ENCODE measurements around the gene TLX2. TPM values are rescaled to one million over a fixed set of nuclear protein-coding genes. Genes with fewer than 3 reads are reported as not detected.

TLX2 gene
- total RNA-seq, 4 donors from 2014 or later = not detected

DNA sequence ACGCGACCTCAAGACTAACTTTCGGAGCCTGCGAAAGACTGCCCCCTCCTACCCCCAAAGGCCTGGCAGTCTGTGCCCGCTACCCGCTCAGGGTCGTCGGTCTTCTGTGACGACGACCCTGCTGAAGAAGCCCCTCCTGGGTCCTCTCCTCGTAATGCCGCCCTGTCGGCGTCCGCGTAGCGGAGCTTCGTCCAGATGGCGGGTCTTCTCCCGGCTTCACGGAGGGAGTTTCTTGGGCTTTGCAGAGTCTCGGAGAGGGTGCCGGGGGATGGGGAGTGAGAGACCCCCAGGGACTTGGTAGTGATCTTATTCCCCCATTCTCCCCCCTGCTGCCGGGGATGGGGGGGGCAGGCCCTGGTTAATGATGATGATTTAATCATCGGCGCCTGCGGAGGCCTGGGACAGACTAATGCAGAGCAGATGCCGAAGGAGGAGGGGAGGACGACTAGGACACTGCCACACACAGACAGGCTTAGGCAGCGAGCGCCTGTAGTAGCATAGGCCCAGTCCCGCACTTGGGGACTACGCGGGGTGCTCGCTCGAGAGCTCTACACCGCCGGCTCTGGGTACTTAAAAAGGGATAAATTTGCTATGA is 6.2 kb upstream of the TLX2 start:
- peaks cover 26 to 50% (median 28%) of the 10 kb centered on the region in 3 donors for H3K4me1 ChIP-seq
- no peaks in the 10 kb centered on the region for H3K9me3 ChIP-seq
- peaks cover 5 to 56% (median 14%) of the 10 kb centered on the region in 4 donors for H3K27me3 ChIP-seq
- intact Hi-C loops (cut with DNase I) = no loop called here
- H3K27ac ChIP-seq = peak overlapping the region; percentile 96 to 99 (median 97)
- no peak for DNase-seq
- H3K36me3 ChIP-seq = peaks cover 0 to 23% (median 9%) of the 10 kb centered on the region in 3 donors
- H3K4me3 ChIP-seq = peak overlapping the region; percentile 56 to 86 (median 72)
- TF ChIP-seq, protein P1, sequence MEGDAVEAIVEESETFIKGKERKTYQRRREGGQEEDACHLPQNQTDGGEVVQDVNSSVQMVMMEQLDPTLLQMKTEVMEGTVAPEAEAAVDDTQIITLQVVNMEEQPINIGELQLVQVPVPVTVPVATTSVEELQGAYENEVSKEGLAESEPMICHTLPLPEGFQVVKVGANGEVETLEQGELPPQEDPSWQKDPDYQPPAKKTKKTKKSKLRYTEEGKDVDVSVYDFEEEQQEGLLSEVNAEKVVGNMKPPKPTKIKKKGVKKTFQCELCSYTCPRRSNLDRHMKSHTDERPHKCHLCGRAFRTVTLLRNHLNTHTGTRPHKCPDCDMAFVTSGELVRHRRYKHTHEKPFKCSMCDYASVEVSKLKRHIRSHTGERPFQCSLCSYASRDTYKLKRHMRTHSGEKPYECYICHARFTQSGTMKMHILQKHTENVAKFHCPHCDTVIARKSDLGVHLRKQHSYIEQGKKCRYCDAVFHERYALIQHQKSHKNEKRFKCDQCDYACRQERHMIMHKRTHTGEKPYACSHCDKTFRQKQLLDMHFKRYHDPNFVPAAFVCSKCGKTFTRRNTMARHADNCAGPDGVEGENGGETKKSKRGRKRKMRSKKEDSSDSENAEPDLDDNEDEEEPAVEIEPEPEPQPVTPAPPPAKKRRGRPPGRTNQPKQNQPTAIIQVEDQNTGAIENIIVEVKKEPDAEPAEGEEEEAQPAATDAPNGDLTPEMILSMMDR (IDR thresholded peaks at IDR 0.05) = no peak
- no peak for TF ChIP-seq POLR2A (IDR thresholded peaks at IDR 0.05)
- 15 to 38% methylated on average over 9 to 20 of the region's 38 CpGs for WGBS, 2 donors

DNA sequence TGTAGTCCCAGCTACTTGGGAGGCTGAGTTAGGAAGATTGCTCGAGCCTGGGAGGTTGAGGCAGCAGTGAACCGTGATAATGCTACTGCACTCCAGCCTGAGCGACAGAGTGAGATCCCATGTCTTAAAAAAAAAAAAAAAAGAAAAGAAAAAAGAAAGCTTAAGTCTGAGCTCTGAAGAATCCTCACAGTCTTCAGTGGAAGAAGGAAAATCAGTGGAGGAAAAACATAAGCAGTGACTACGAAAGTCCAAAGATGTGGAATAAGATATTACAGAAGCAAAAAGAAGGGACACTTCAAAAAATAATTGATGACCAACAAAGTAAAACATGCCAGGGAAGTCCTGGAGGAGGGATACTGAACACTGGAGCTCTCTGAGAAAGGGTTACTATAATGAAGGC is 4.0 kb upstream of the TLX2 start:
- 74 to 81% methylated on average over 4 of the region's 4 CpGs for WGBS, 2 donors
- H3K27me3 ChIP-seq = peaks cover 27 to 70% (median 36%) of the 10 kb centered on the region in 4 donors

DNA sequence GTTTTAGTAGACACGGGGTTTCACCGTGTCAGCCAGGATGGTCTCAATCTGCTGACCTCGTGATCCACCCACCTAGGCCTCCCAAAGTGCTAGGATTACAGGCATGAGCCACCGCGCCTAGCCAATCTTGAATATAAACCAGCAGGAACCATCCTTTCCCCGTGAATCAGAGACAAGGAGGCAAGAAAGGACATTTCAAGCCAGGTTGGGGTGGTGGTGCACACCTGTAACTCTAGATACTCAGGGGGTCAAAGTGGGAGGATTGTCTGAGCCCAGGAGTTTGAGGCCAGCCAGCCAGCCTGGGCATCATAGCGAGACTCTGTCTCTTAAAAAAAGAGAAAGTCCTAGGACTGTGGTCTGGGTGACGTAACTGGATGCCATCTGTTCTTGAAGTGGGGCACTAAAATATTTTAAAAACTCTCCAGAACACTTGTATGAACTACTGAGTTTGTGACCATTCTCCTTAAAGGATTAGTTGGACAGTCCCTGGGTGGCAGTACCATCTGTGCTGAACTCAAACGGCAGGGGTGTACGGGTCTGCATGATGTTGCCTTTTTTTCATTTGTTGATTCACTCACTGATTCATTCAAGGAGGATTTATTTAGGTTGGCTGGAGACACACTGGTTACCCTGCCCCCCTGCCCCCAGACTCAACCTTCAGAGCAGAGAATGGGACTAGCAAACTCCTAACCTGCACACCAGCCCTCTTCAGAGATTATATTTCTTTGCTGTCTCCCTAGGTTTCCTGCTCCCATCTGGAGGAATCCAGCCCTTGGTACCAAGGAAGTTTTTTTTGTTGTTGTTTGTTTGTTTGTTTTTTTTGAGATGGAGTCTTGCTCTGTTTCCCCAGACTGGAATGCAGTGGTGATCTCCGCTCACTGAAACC is 2.9 kb upstream of the TLX2 start:
- WGBS, 2 donors = 49 to 50% methylated on average over 5 of the region's 11 CpGs
- intact Hi-C loops (cut with DNase I) = no loop called here
- no peak overlapping the region for H3K4me3 ChIP-seq
- DNase-seq = no peak
- no peaks in the 10 kb centered on the region for H3K9me3 ChIP-seq
- H3K27ac ChIP-seq = no peak overlapping the region
- peaks cover 27 to 50% (median 38%) of the 10 kb centered on the region in 3 donors for H3K4me1 ChIP-seq
- TF ChIP-seq, protein P1 (IDR thresholded peaks at IDR 0.05) = no peak
- TF ChIP-seq POLR2A (IDR thresholded peaks at IDR 0.05) = no peak
- H3K36me3 ChIP-seq = peaks cover 0 to 1% (median 0%) of the 10 kb centered on the region in 3 donors
- peaks cover 38 to 81% (median 44%) of the 10 kb centered on the region in 4 donors for H3K27me3 ChIP-seq

More for the DNA sequence above, 4.0 kb upstream of the TLX2 start:
- Histone ChIP-seq H3K4me1 (peaks cover 35 to 50% (median 37%) of the 10 kb centered on the region in 3 donors), H3K27ac (no peak overlapping the region), H3K36me3 (peaks cover 0 to 12% (median 9%) of the 10 kb centered on the region in 3 donors), H3K4me3 (no peak overlapping the region), H3K9me3 (no peaks in the 10 kb centered on the region)
- intact Hi-C loops (cut with DNase I) = no loop called here
- no peak for TF ChIP-seq POLR2A (IDR thresholded peaks at IDR 0.05)
- TF ChIP-seq, protein P1 (IDR thresholded peaks at IDR 0.05) = no peak
- no peak for DNase-seq

DNA sequence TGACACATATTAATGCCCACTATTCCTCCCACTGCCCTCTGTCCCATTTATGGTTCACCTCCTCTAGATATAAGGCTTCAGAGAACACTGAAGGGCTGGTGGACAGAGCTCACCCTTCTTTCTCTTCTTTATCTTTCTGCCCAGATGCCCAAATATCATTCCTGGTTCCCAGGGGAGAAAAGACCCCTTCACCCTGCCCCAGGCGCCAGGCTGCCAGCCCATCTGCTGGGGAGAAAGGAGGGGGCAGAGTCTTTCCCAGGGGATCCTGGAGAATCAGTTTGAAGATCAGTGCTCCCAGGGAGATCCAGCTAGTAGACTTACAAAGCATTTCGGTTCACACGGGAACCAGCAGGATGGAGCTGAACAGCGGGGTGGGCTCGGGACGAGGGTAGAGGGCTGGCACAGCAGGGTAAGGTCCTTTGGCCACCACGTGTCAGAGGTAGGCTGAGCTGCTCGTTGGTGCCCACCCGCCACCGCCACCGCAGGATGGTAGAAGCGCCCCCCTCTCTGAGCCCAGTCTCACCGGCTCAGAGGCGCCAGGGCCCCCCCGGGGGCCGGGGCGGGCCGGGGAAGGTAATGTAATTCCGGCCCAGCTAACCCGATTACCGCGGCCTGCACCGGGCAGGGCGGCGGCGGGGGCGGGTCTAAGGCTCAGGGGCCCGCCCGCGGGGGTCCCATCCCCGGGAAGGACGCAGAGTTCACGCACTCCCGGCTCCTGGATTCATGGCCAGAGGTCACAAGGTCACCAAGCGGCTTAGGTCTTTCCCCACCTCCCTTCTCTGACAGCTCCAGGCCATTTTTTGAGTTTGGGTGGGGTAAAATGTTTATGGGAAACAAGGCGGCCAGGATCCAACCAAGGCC is 1.3 kb upstream of the TLX2 start:
- no peak for DNase-seq
- no peaks in the 10 kb centered on the region for H3K9me3 ChIP-seq
- WGBS, 2 donors = 8% methylated on average over 4 of the region's 36 CpGs; no CpG with 5 or more reads in 1 of the 2 donors
- no peaks in the 10 kb centered on the region for H3K36me3 ChIP-seq
- H3K4me1 ChIP-seq = peaks cover 19 to 45% (median 33%) of the 10 kb centered on the region in 3 donors
- intact Hi-C loops (cut with DNase I) = no loop called here
- no peak overlapping the region for H3K27ac ChIP-seq
- peaks cover 41 to 97% (median 48%) of the 10 kb centered on the region in 4 donors for H3K27me3 ChIP-seq
- no peak for TF ChIP-seq POLR2A (IDR thresholded peaks at IDR 0.05)
- TF ChIP-seq, protein P1 (IDR thresholded peaks at IDR 0.05) = no peak
- no peak overlapping the region for H3K4me3 ChIP-seq
